GM12878 (cell line): ENCODE data around the gene FSTL1. TPM values are rescaled to one million over a fixed set of nuclear protein-coding genes. Genes with fewer than 3 reads are reported as not detected.

ENCODE experiments used
- ATAC-seq: fragments of 200-7000 bp; cut with Tn5 transposase; 3 replicates; pipeline ENCODE4 v1.9.1; 2020; ENCODE audit warnings: mild to moderate bottlenecking, moderate library complexity
- BruUV-seq: library from RNA; stranded (reverse); fragments of 400-500 nt; replicated peaks from 2 replicates; lab custom pipeline; 2021; lab: Mats Ljungman, UMichigan
- CTCF ChIA-PET: fragments of 300-600 bp; sonication (Branson Sonifier 250); formaldehyde crosslinking; extraction: SDS; loops from one replicate; lab custom pipeline; 2021; ENCODE audit warnings: inconsistent platforms; lab: Yijun Ruan, JAX
- POLR2A ChIA-PET: fragments of 350-600 bp; formaldehyde crosslinking; extraction: SDS; loops from one replicate; lab custom pipeline; 2021; ENCODE audit warnings: inconsistent platforms; lab: Charles Lee
- RAD21 ChIA-PET: fragments of 300-600 bp; sonication (Branson Sonifier 250); formaldehyde crosslinking; loops from one replicate; lab custom pipeline; 2023; ENCODE audit warnings: antibody characterized with exemption; ENCODE audit not compliant: unreplicated experiment; lab: Charles Lee
- SMC1A ChIA-PET: fragments of 300-600 bp; sonication (Branson Sonifier 250); formaldehyde crosslinking; loops from one replicate; lab custom pipeline; 2023; ENCODE audit not compliant: unreplicated experiment, uncharacterized antibody; lab: Charles Lee
- DNase-seq: peaks from one replicate; pipeline ENCODE4 v3.0.0-alpha.2; 2011; ENCODE audit warnings: low read depth, low spot score
- FAIRE-seq: peaks from 3 replicates; lab custom pipeline; 2011; peaks lifted over from hg19 to GRCh38; lab: Jason Lieb, UNC
- H2AFZ ChIP-seq: 2 replicates; pipeline ENCODE4 v1.6.0; 2011; ENCODE audit warnings: low read depth, low read length, control low read depth; ENCODE audit not compliant: control insufficient read depth
- H3K27ac ChIP-seq: 2 replicates; pipeline ENCODE4 v1.5.1; 2011; ENCODE audit warnings: control low read depth; ENCODE audit not compliant: control insufficient read depth, insufficient read depth
- H3K27me3 ChIP-seq, 2 experiments: replicated peaks in 1 of 2; 2 replicates each; pipeline versions ENCODE4 v1.6.0 to v1.6.1; 2011; ENCODE audit warnings: low read length in 1 of 2; ENCODE audit not compliant: control insufficient read depth in 2 of 2, insufficient read depth in 2 of 2
- H3K36me3 ChIP-seq, 2 experiments: 2 replicates each; pipeline ENCODE4 v1.5.1; 2011; ENCODE audit warnings: low read length in 1 of 2; ENCODE audit not compliant: control insufficient read depth in 2 of 2, insufficient read depth in 2 of 2
- H3K4me1 ChIP-seq: 2 replicates; pipeline ENCODE4 v1.6.1; 2011; ENCODE audit warnings: mild to moderate bottlenecking, low read length, moderate library complexity, mixed read lengths; ENCODE audit not compliant: control insufficient read depth, insufficient read depth
- H3K4me2 ChIP-seq: 2 replicates; pipeline ENCODE4 v1.6.0; 2011; ENCODE audit warnings: control low read depth; ENCODE audit not compliant: control insufficient read depth, insufficient read depth
- H3K4me3 ChIP-seq: fragments of 200-600 bp; sonication (generic); 2 replicates; pipeline ENCODE4 v1.5.1; 2016
- H3K79me2 ChIP-seq: 2 replicates; pipeline ENCODE4 v1.6.0; 2011; ENCODE audit warnings: low read length; ENCODE audit not compliant: control insufficient read depth, insufficient read depth
- H3K9ac ChIP-seq: 2 replicates; pipeline ENCODE4 v1.8.0; 2011; ENCODE audit warnings: low read length, control low read depth, mixed read lengths; ENCODE audit not compliant: control insufficient read depth, insufficient read depth
- H3K9me3 ChIP-seq: replicated peaks from 3 replicates; pipeline ENCODE4 v1.5.1; 2011; ENCODE audit warnings: mild to moderate bottlenecking, low read length; ENCODE audit not compliant: control insufficient read depth, insufficient read depth
- H4K20me1 ChIP-seq: 2 replicates; pipeline ENCODE4 v1.6.0; 2011; ENCODE audit not compliant: control insufficient read depth, insufficient read depth
- HDAC2 ChIP-seq: fragments of 200-600 bp; sonication (generic); IDR thresholded peaks from 2 replicates; pipeline ENCODE4 v1.6.1; 2017
- SIX5 ChIP-seq: IDR thresholded peaks from 2 replicates; pipeline ENCODE4 v1.6.1; 2011; ENCODE audit warnings: mild to moderate bottlenecking, low read depth, low read length, moderate library complexity; ENCODE audit not compliant: severe bottlenecking
- WGBS: methylation state at CpG from one replicate; pipeline ENCODE4 v1.1.6; 2016; ENCODE audit warnings: low lambda C conversion rate; ENCODE audit not compliant: insufficient replicate concordance, insufficient coverage; ENCODE audit errors: missing lambda C conversion rate; 5-methylcytosine and 5-hydroxymethylcytosine counted together
- in situ Hi-C: fragments of 300-500 bp; cut with MboI; formaldehyde crosslinking; loops from 9 replicates; pipeline ENCODE4 v1.14.3; 2018; ENCODE audit warnings: mixed read lengths
- intact Hi-C: fragments of 100-400 bp; cut with micrococcal nuclease; formaldehyde crosslinking; loops from one replicate; pipeline ENCODE4 v1.14.2; 2022; ENCODE audit not compliant: unreplicated experiment
- polyA plus RNA-seq, 11 experiments: library from polyadenylated mRNA; depleted of rRNA in 4 of 11; unstranded in 6 of 11; stranded (reverse) in 5 of 11; fragments of >200 nt; fragmentation: Nextera tagmentation in 4 of 11; fragmentation: Illumina TruSeq in 1 of 11; extraction: Ambion mirVana in 4 of 11; extraction: Trizol in 1 of 11; gene quantifications; 1 replicate in 1 of 11; 2 replicates in 10 of 11; pipeline versions ENCODE4 v1.2.1 to v1.2.3, GENCODE V29; 2011 to 2016; ENCODE audit warnings: inconsistent platforms in 2 of 11, missing spikeins in 2 of 11, low read depth in 1 of 11
- total RNA-seq, 4 experiments: library from RNA; depleted of rRNA in 3 of 4; stranded (reverse); fragments of >200 nt in 3 of 4; fragmentation: Illumina TruSeq in 1 of 4; extraction: Trizol in 1 of 4; gene quantifications; 2 replicates each; pipeline versions ENCODE4 v1.2.1 to v1.2.3, GENCODE V29; 2013 to 2021
- TF ChIP-seq, protein P1 (sequence below), 3 experiments: IDR thresholded peaks in 2 of 3; conservative IDR thresholded peaks in 1 of 3; 2 replicates each; pipeline ENCODE4 v1.5.1; 2011; ENCODE audit warnings: low read depth in 3 of 3, low read length in 3 of 3, mild to moderate bottlenecking in 3 of 3, control low read depth in 2 of 3, moderate library complexity in 2 of 3, inconsistent platforms in 1 of 3, mixed read lengths in 1 of 3; ENCODE audit not compliant: control insufficient read depth in 2 of 3, insufficient read depth in 1 of 3; ENCODE audit errors: extremely low read depth in 1 of 3

FSTL1 gene
- total and polyA plus RNA-seq, 10 of the 15 experiments (the other 5 are each of a cell fraction or from before 2014, with no cell fraction given) = 0.06 to 1.7 (median 0.32) TPM; not detected in 4

DNA sequence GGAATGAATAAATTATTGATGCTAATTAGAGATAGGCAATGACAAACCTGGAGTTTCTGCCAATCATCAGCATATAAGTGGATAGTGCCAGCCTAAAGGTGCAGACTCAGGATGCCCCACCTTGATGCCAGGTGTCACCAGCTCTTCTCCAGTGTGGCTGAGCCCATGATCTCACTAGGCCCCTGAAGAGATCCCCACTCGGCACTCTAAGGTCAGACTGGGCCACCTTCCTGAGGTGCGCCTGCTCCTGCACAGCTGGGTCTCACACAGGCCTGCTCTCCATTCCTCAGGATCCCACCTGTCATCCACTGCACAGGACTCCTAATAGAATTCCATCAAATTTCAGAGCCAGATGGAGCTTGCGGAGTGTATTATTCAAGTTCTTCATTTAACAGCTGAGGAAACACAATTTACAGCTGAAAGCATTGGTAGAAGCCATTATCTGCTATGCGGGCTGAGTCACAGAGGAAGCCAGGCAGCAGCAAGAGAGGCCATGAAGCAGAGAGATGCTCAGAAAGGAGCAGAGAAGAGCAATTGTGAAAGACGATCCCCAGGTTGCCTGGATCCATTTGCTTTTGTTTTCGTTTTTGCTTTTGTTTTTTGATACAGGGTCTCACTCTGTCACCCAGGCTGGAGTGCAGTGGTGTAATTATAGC lies 25.1 kb upstream of the FSTL1 start (continued):
- TF ChIP-seq, protein P1, sequence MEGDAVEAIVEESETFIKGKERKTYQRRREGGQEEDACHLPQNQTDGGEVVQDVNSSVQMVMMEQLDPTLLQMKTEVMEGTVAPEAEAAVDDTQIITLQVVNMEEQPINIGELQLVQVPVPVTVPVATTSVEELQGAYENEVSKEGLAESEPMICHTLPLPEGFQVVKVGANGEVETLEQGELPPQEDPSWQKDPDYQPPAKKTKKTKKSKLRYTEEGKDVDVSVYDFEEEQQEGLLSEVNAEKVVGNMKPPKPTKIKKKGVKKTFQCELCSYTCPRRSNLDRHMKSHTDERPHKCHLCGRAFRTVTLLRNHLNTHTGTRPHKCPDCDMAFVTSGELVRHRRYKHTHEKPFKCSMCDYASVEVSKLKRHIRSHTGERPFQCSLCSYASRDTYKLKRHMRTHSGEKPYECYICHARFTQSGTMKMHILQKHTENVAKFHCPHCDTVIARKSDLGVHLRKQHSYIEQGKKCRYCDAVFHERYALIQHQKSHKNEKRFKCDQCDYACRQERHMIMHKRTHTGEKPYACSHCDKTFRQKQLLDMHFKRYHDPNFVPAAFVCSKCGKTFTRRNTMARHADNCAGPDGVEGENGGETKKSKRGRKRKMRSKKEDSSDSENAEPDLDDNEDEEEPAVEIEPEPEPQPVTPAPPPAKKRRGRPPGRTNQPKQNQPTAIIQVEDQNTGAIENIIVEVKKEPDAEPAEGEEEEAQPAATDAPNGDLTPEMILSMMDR (IDR thresholded peaks at IDR 0.05 in 2 of 3, conservative IDR thresholded peaks at IDR 0.05 in 1 of 3; ENCODE audit: control insufficient read depth in 2 of 3, extremely low read depth in 1 of 3, insufficient read depth in 1 of 3, low read depth in 3 of 3, low read length in 3 of 3) = no peak
- TF ChIP-seq, all 136 proteins: peak for 0

GRCh38 chr3:120473896-120474675 lies 23.3 kb upstream of the FSTL1 start:
- Histone ChIP-seq H3K4me2 (no peak overlapping the region), H3K27ac (no peak overlapping the region), H3K4me3 (no peak overlapping the region), H3K9ac (no peak overlapping the region), H3K4me1 (no peaks in the 10 kb centered on the region), H2AFZ (no peak overlapping the region), H3K79me2 (no peaks in the 10 kb centered on the region), H3K27me3 (no peaks in the 10 kb centered on the region; a peak in 1 of 4 replicates), H3K9me3 (no peaks in the 10 kb centered on the region), H4K20me1 (no peaks in the 10 kb centered on the region), H3K36me3 (no peaks in the 10 kb centered on the region)
- BruUV-seq = no TSS peak
- intact Hi-C loops (no loop called here), in situ Hi-C loops (no loop called here)
- ATAC-seq = no peak
- CTCF ChIA-PET = no interaction called here
- RAD21 ChIA-PET = no interaction called here
- SMC1A ChIA-PET = no interaction called here
- TF ChIP-seq SIX5 (no peak), HDAC2 (no peak)
- WGBS = 76% methylated on average over 3 of the region's 3 CpGs
- POLR2A ChIA-PET = no interaction called here
- FAIRE-seq = no peak
- DNase-seq = no peak
